Gastrocnemius medialis (tissue), 4 donors: ENCODE measurements around the gene CCDC169.

Source experiments
- CTCF ChIP-seq, 5 experiments: fragments of 450-650 bp in 3 of 5; fragments of 200-600 bp in 2 of 5; sonication (generic) in 2 of 5; IDR thresholded peaks in 4 of 5; conservative IDR thresholded peaks in 1 of 5; 1 replicate in 4 of 5; 2 replicates in 1 of 5; pipeline ENCODE4 v1.5.1; 2016 to 2019; ENCODE audit warnings: antibody characterized with exemption in 5 of 5, mild to moderate bottlenecking in 3 of 5, moderate library complexity in 3 of 5
- POLR2A ChIP-seq, 2 donors: fragments of 450-650 bp; IDR thresholded peaks; one replicate each; pipeline ENCODE4 v1.6.1; 2017; ENCODE audit warnings: antibody characterized with exemption in 2 of 2, mild to moderate bottlenecking in 2 of 2, moderate library complexity in 2 of 2

- no peak for TF ChIP-seq CTCF (IDR thresholded peaks at IDR 0.05 in 4 of 5, conservative IDR thresholded peaks at IDR 0.05 in 1 of 5)
- no peak for TF ChIP-seq POLR2A (IDR thresholded peaks at IDR 0.05)
Observed at GRCh38 chr13:36341718-36342117, 44.1 kb upstream of the CCDC169 start.
